KOPT-K1 (cell line): ENCODE data around the gene ASB16.

Experiments used
- H3K27ac ChIP-seq: fragments of 200-600 bp; sonication (generic); 2 replicates; pipeline ENCODE4 v1.5.1; 2016; ENCODE audit warnings: antibody characterized with exemption, mild to moderate bottlenecking, low read depth, low read length; ENCODE audit not compliant: poor library complexity, severe bottlenecking
- H3K36me3 ChIP-seq: fragments of 200-600 bp; sonication (generic); 2 replicates; pipeline ENCODE4 v1.5.1; 2017; ENCODE audit warnings: antibody characterized with exemption, mild to moderate bottlenecking, low read length, moderate library complexity; ENCODE audit not compliant: insufficient read depth
- H3K9me3 ChIP-seq: fragments of 200-600 bp; sonication (generic); 2 replicates; pipeline ENCODE4 v1.5.1; 2017; ENCODE audit warnings: antibody characterized with exemption, low read length, mild to moderate bottlenecking; ENCODE audit not compliant: insufficient read depth, poor library complexity, severe bottlenecking

Gene ASB16

GRCh38 chr17:44191941-44192496, 21.5 kb downstream of the ASB16 start:
- H3K36me3 ChIP-seq, result peaks cover 77% of the 10 kb centered on the region
- no peaks in the 10 kb centered on the region for H3K9me3 ChIP-seq
- H3K27ac ChIP-seq, result no peak overlapping the region

- no peaks in the 10 kb centered on the region for H3K9me3 ChIP-seq
- H3K36me3 ChIP-seq, result peaks cover 84% of the 10 kb centered on the region
- H3K27ac ChIP-seq, result no peak overlapping the region
These were observed 22.2 kb downstream of the ASB16 start for GRCh38 chr17:44192750-44193149.

- peaks cover 84% of the 10 kb centered on the region for H3K36me3 ChIP-seq
- H3K9me3 ChIP-seq, result no peaks in the 10 kb centered on the region
- no peak overlapping the region for H3K27ac ChIP-seq
These were observed 23.0 kb downstream of the ASB16 start for GRCh38 chr17:44193326-44194084.

GRCh38 chr17:44197107-44197506, 26.6 kb downstream of the ASB16 start:
- Histone ChIP-seq H3K36me3 (peaks cover 54% of the 10 kb centered on the region), H3K9me3 (no peaks in the 10 kb centered on the region), H3K27ac (no peak overlapping the region)

GRCh38 chr17:44197980-44198720, 27.6 kb downstream of the ASB16 start:
- Histone ChIP-seq H3K27ac (peak overlapping the region; percentile 95), H3K36me3 (peaks cover 44% of the 10 kb centered on the region), H3K9me3 (no peaks in the 10 kb centered on the region)

- peak overlapping the region; percentile 95 for H3K27ac ChIP-seq
These were observed 28.4 kb downstream of the ASB16 start for GRCh38 chr17:44198721-44199552.

GRCh38 chr17:44199553-44200477, 29.3 kb downstream of the ASB16 start, which contains the start of gene ATXN7L3:
Gene ATXN7L3, minus strand, starts transcription at chr17:44199884. Its CDS starts 1,814 bp downstream, at chr17:44198070.
- peak within 1 kb of the TSS; percentile 95 for H3K27ac ChIP-seq
- peaks cover 27% of the 10 kb centered on the region for H3K36me3 ChIP-seq
- no peaks in the 10 kb centered on the region for H3K9me3 ChIP-seq

More at GRCh38 chr17:44198721-44199552, 28.4 kb downstream of the ASB16 start:
- Histone ChIP-seq H3K36me3 (peaks cover 36% of the 10 kb centered on the region), H3K9me3 (no peaks in the 10 kb centered on the region)

- H3K36me3 ChIP-seq, result peaks cover 22% of the 10 kb centered on the region
- peak overlapping the region; percentile 95 for H3K27ac ChIP-seq
- no peaks in the 10 kb centered on the region for H3K9me3 ChIP-seq
These were observed 30.1 kb downstream of the ASB16 start for GRCh38 chr17:44200478-44201155.

GRCh38 chr17:44202756-44203155, 32.3 kb downstream of the ASB16 start:
- peaks cover 25% of the 10 kb centered on the region for H3K36me3 ChIP-seq
- H3K27ac ChIP-seq, result no peak overlapping the region

GRCh38 chr17:44203731-44204440, 33.4 kb downstream of the ASB16 start:
- Histone ChIP-seq H3K27ac (peak overlapping the region; percentile 29), H3K36me3 (peaks cover 36% of the 10 kb centered on the region), H3K9me3 (no peaks in the 10 kb centered on the region)

More at GRCh38 chr17:44202756-44203155, 32.3 kb downstream of the ASB16 start:
- no peaks in the 10 kb centered on the region for H3K9me3 ChIP-seq

- H3K27ac ChIP-seq, result peak overlapping the region; percentile 29
- peaks cover 41% of the 10 kb centered on the region for H3K36me3 ChIP-seq
- H3K9me3 ChIP-seq, result no peaks in the 10 kb centered on the region
These were observed 34.0 kb downstream of the ASB16 start for GRCh38 chr17:44204441-44204882.

GRCh38 chr17:44205962-44206824, 35.7 kb downstream of the ASB16 start:
- H3K36me3 ChIP-seq, result peaks cover 56% of the 10 kb centered on the region
- no peaks in the 10 kb centered on the region for H3K9me3 ChIP-seq
- no peak overlapping the region for H3K27ac ChIP-seq
